Thyroid gland (tissue), 4 donors: Measurements from ENCODE around the gene TMEM131. TPM values are rescaled to one million over a fixed set of nuclear protein-coding genes. Genes with fewer than 3 reads are reported as not detected.
"Not testable (repeated sequence)": the region's sequence is repeated elsewhere in the genome, so short reads cannot be mapped to it uniquely, and the experiment has no call there.

Experiments used
- DNase-seq, 2 donors: peaks; one replicate each; pipeline ENCODE4 v3.0.0-alpha.2; 2019
- H3K27ac ChIP-seq, 3 donors: fragments of 200-600 bp; sonication (generic); 1 replicate in 2 of 3; 2 replicates in 1 of 3; pipeline ENCODE4 v1.5.1; 2016 to 2019; ENCODE audit warnings: mild to moderate bottlenecking in 1 of 3, moderate library complexity in 1 of 3
- H3K27me3 ChIP-seq: fragments of 200-600 bp; sonication (generic); one replicate; pipeline ENCODE4 v1.5.1; 2019
- H3K36me3 ChIP-seq, 2 donors: fragments of 200-600 bp; sonication (generic); one replicate each; pipeline ENCODE4 v1.5.1; 2016 to 2019
- H3K4me1 ChIP-seq, 2 donors: fragments of 200-600 bp; sonication (generic); one replicate each; pipeline ENCODE4 v1.5.1; 2017 to 2019
- H3K4me3 ChIP-seq, 3 donors: fragments of 200-600 bp; sonication (generic); replicated peaks in 1 of 3; 1 replicate in 2 of 3; 2 replicates in 1 of 3; pipeline ENCODE4 v1.5.1; 2016; ENCODE audit warnings: mild to moderate bottlenecking in 1 of 3
- H3K9me3 ChIP-seq: fragments of 200-600 bp; sonication (generic); one replicate; pipeline ENCODE4 v1.5.1; 2017
- CTCF ChIP-seq, 6 experiments: fragments of 200-600 bp in 3 of 6; fragments of 450-650 bp in 3 of 6; sonication (generic) in 3 of 6; IDR thresholded peaks; one replicate each; pipeline ENCODE4 v1.5.1; 2016 to 2019; ENCODE audit warnings: antibody characterized with exemption in 6 of 6, mild to moderate bottlenecking in 2 of 6, inconsistent platforms in 1 of 6, moderate library complexity in 1 of 6
- POLR2A ChIP-seq, 2 donors: fragments of 450-650 bp; IDR thresholded peaks; one replicate each; pipeline ENCODE4 v1.6.1; 2017; ENCODE audit warnings: antibody characterized with exemption in 2 of 2, mild to moderate bottlenecking in 2 of 2, moderate library complexity in 1 of 2
- WGBS, 2 donors: methylation state at CpG; one replicate each; pipeline ENCODE4 v1.1.5; 2017; 5-methylcytosine and 5-hydroxymethylcytosine counted together
- intact Hi-C: fragments of 100-400 bp; cut with DNase I; formaldehyde crosslinking; loops from one replicate; pipeline ENCODE4 v1.15.1; 2023
- total RNA-seq, 4 donors: library from RNA; depleted of rRNA; stranded (reverse); fragments of >200 nt; gene quantifications; one replicate each; pipeline ENCODE4 v1.2.3, GENCODE V29; 2016

TMEM131 gene
- total RNA-seq, 4 donors from 2014 or later: 28.6 to 47.0 (median 35.2) TPM

- WGBS, 2 donors: 60 to 62% methylated on average over 2 of the region's 2 CpGs
- no peak for DNase-seq
- Histone ChIP-seq H3K27me3 (no peaks in the 10 kb centered on the region), H3K36me3 (no peaks in the 10 kb centered on the region), H3K4me3 (no peak overlapping the region), H3K9me3 (no peaks in the 10 kb centered on the region), H3K4me1 (no peaks in the 10 kb centered on the region), H3K27ac (no peak overlapping the region)
- no peak for TF ChIP-seq POLR2A (IDR thresholded peaks at IDR 0.05)
- no peak for TF ChIP-seq CTCF (IDR thresholded peaks at IDR 0.05)
- intact Hi-C loops: no loop called here
Observed at GRCh38 chr2:97900806-97901205, 94.9 kb downstream of the TMEM131 start.

GRCh38 chr2:97893042-97893441 is 102.7 kb downstream of the TMEM131 start:
- H3K27ac ChIP-seq, H3K36me3 ChIP-seq, H3K4me1 ChIP-seq, H3K4me3 ChIP-seq, intact Hi-C loops, H3K9me3 ChIP-seq, H3K27me3 ChIP-seq, DNase-seq: not testable (repeated sequence)
- WGBS, 2 donors: 93 to 99% methylated on average over 4 of the region's 4 CpGs

- H3K27ac ChIP-seq: no peak overlapping the region
- peaks cover 7 to 9% of the 10 kb centered on the region in 2 donors for H3K36me3 ChIP-seq
- DNase-seq: no peak
- no peak overlapping the region for H3K4me3 ChIP-seq
- H3K9me3 ChIP-seq: no peaks in the 10 kb centered on the region
- H3K4me1 ChIP-seq: no peaks in the 10 kb centered on the region
- intact Hi-C loops: no loop called here
- no peak for TF ChIP-seq POLR2A (IDR thresholded peaks at IDR 0.05)
- no peak for TF ChIP-seq CTCF (IDR thresholded peaks at IDR 0.05)
- no peaks in the 10 kb centered on the region for H3K27me3 ChIP-seq
Observed at GRCh38 chr2:97891611-97892010, 104.1 kb downstream of the TMEM131 start.

GRCh38 chr2:97889156-97889555 is 106.6 kb downstream of the TMEM131 start:
- TF ChIP-seq POLR2A (IDR thresholded peaks at IDR 0.05) (no peak), CTCF (IDR thresholded peaks at IDR 0.05) (no peak)
- Histone ChIP-seq H3K36me3 (peaks cover 15% of the 10 kb centered on the region in 2 donors), H3K4me1 (no peaks in the 10 kb centered on the region), H3K27me3 (no peaks in the 10 kb centered on the region), H3K27ac (no peak overlapping the region), H3K9me3 (no peaks in the 10 kb centered on the region), H3K4me3 (no peak overlapping the region)
- intact Hi-C loops: no loop called here
- DNase-seq: no peak
- 91 to 92% methylated on average over 2 of the region's 2 CpGs for WGBS, 2 donors

- H3K36me3 ChIP-seq: peaks cover 15% of the 10 kb centered on the region in 2 donors
- H3K4me3 ChIP-seq: no peak overlapping the region
- no peaks in the 10 kb centered on the region for H3K4me1 ChIP-seq
- H3K27ac ChIP-seq: no peak overlapping the region
- DNase-seq: no peak
- no peaks in the 10 kb centered on the region for H3K9me3 ChIP-seq
- TF ChIP-seq POLR2A (IDR thresholded peaks at IDR 0.05): no peak
- TF ChIP-seq CTCF (IDR thresholded peaks at IDR 0.05): no peak
- no peaks in the 10 kb centered on the region for H3K27me3 ChIP-seq
- intact Hi-C loops: no loop called here
Observed at GRCh38 chr2:97885841-97886240, 109.9 kb downstream of the TMEM131 start.

- DNase-seq: no peak
- no peaks in the 10 kb centered on the region for H3K27me3 ChIP-seq
- WGBS, 2 donors: 54 to 61% methylated on average over 2 of the region's 2 CpGs
- H3K4me1 ChIP-seq: no peaks in the 10 kb centered on the region
- H3K36me3 ChIP-seq: no peaks in the 10 kb centered on the region
- TF ChIP-seq POLR2A (IDR thresholded peaks at IDR 0.05) (no peak), CTCF (IDR thresholded peaks at IDR 0.05) (no peak)
- H3K9me3 ChIP-seq: no peaks in the 10 kb centered on the region
- H3K27ac ChIP-seq: no peak overlapping the region
- intact Hi-C loops: no loop called here
- no peak overlapping the region for H3K4me3 ChIP-seq
Observed at GRCh38 chr2:97880334-97880733, 115.4 kb downstream of the TMEM131 start.
